ENCODE results near the gene BACH1.

The BACH1 gene

DNA sequence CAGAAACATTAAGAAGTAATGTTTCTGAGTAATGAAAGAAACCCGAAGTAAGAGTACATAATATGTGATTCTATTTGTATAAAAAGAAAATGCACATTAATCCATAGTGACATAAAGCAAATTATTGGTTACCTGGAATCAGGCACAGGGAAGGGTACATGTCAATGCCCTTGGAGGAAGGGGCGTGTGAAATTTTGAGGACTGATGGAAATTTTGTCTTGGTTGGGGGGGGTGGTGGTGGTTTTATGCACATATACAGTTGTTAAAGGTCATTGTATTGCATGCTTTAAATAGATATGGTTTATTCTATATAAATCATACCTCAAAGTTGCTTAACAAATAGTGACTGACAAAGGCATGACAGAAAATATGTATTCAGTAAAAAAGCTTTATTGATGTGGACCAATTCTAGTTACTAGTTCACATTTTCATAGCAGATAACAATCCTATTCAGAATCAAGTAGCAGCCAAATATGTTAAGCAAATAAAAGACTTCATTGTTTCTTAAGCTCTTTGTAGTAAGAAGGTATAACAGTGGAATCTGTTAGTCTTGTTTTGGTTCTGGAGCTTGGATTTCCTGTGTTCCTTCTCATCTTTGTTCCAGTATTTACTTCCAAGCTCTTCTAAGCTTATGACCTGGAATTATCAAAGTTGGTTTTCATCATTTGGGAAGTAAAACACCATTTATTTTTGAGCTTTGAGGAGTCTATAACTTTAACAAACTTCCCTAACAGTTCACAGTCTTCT, 15.1 kb downstream of the BACH1 start:
- DNase-seq: no peak
- H3K27ac Mint-ChIP-seq: no peak overlapping the region
- no peaks in the 10 kb centered on the region for H3K27me3 Mint-ChIP-seq
- H3K36me3 Mint-ChIP-seq: peaks cover 8% of the 10 kb centered on the region
- H3K9me3 Mint-ChIP-seq: no peaks in the 10 kb centered on the region
- CTCF ChIA-PET: no interaction called here
- H3K4me3 Mint-ChIP-seq: no peak overlapping the region
- peaks cover 2% of the 10 kb centered on the region for H3K4me1 Mint-ChIP-seq

DNA sequence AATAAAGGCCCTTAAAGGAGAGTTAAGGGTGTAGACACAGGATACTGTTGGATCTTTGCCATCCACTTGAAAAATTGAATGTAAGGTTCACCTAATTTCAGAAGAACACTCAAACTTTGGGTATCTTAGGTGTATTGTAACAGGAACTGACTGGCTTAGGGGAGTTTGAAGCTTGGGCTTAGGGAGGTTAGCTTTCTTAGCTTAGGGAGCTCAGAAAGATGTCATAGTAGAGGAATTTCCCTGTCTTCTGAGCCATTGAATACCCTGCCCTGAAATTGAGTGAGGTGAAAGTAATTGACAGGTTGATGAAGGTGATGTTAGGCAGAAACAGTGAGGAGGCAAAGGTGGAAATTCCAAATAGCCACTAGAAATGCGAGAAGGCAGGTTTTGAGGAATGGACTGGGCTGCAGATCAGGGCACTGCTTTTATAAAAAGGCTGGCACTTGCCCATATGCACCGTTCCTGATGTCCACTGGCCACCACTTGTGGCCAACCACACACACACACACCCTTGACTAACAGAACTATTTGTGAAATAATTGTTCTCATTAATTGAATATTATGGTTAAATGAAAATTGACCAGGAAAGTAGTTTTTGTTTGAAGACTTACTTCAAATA, 16.5 kb downstream of the BACH1 start:
- Mint-ChIP-seq H3K27ac (no peak overlapping the region), H3K4me1 (no peaks in the 10 kb centered on the region), H3K9me3 (no peaks in the 10 kb centered on the region), H3K27me3 (no peaks in the 10 kb centered on the region), H3K36me3 (peaks cover 8% of the 10 kb centered on the region), H3K4me3 (no peak overlapping the region)
- CTCF ChIA-PET: interaction anchor here (1.0 kb wide), 1 partner anchor 22 kb away, joined by 3 read pairs; no protein-coding TSS in a partner anchor
- DNase-seq: no peak

DNA sequence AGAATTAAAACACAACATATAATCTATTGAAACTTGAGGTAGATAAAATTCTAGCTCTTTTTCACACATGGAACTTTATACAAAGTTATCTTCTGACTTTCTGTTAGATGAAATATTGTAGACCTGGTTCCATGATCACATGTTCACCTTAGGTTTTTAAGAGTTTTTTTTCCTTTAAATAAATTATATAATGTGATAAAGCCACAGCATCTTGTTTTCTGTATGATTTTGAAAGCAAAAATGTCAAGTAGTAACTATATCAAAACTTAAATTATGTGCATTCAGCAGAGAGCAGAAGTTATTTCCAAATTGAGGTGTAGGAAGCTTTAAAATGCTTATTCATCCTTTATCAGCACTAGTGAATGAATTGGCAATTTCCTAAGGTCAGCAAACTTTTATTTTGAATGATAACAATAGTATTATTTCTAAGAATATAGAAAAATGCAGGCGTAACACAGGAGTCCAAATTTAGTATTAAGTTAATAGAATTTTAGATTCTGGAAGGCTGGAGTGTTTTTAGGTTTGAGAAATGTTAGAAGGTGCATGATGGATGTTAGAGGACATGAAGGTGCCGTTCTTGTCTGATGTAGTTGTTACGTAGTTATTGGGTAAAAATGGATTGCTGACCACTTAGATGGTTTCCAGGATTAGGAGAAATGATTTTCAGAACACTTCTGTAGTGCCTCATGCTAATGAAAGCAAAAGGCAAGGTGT, 17.5 kb downstream of the BACH1 start:
- no peak for DNase-seq
- CTCF ChIA-PET: no interaction called here
- H3K9me3 Mint-ChIP-seq: peaks cover 2% of the 10 kb centered on the region
- no peak overlapping the region for H3K27ac Mint-ChIP-seq
- H3K27me3 Mint-ChIP-seq: no peaks in the 10 kb centered on the region
- H3K36me3 Mint-ChIP-seq: peaks cover 10% of the 10 kb centered on the region
- no peaks in the 10 kb centered on the region for H3K4me1 Mint-ChIP-seq
- H3K4me3 Mint-ChIP-seq: no peak overlapping the region

DNA sequence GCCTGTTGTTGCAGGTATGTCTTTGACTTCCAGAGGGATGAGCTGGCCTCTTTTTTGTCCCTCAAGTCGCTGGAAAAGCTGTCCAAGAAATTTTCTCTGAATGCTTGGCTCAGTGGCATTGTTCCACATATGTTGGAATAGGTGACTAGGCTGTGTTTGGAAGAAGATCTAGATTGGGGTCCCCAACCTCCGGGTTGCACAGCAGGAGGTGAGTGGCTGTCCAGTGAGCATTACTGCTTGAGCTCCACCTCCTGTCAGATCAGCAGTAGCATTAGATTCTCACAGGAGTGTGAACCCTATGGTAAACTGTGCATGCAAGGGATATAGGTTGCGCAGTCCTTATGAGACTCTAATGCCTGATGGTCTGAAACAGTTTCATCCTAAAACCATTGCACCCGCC, 18.1 kb downstream of the BACH1 start:
- H3K4me3 Mint-ChIP-seq: no peak overlapping the region
- H3K4me1 Mint-ChIP-seq: no peaks in the 10 kb centered on the region
- DNase-seq: no peak
- no peak overlapping the region for H3K27ac Mint-ChIP-seq
- H3K36me3 Mint-ChIP-seq: peaks cover 14% of the 10 kb centered on the region
- no peaks in the 10 kb centered on the region for H3K27me3 Mint-ChIP-seq
- CTCF ChIA-PET: no interaction called here
- H3K9me3 Mint-ChIP-seq: peaks cover 3% of the 10 kb centered on the region

DNA sequence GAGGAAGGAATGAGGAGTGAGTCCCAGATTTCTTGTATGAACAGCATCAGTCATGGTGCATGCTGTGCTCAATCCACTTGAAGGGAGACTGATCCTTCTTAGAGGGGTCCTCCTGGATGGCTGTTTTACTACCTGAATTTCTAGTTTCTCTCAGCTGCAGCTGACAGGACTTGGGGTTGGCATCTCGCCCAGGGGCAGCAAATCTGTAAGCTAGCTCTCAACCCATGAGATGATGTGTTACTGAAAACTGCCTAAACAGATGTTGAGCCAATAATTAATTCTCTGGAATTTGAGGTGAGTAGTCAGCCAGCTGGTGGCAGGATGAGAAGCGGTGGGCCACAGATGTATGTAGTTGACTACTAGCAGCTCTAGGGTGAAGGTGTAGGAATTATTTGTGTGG, 19.6 kb downstream of the BACH1 start:
- Mint-ChIP-seq H3K27me3 (no peaks in the 10 kb centered on the region), H3K9me3 (peaks cover 3% of the 10 kb centered on the region), H3K4me1 (no peaks in the 10 kb centered on the region), H3K4me3 (no peak overlapping the region), H3K27ac (no peak overlapping the region), H3K36me3 (peaks cover 20% of the 10 kb centered on the region)
- CTCF ChIA-PET: interaction anchor here (1.2 kb wide), 1 partner anchor 9 kb away, joined by 3 read pairs; no protein-coding TSS in a partner anchor
- no peak for DNase-seq

DNA sequence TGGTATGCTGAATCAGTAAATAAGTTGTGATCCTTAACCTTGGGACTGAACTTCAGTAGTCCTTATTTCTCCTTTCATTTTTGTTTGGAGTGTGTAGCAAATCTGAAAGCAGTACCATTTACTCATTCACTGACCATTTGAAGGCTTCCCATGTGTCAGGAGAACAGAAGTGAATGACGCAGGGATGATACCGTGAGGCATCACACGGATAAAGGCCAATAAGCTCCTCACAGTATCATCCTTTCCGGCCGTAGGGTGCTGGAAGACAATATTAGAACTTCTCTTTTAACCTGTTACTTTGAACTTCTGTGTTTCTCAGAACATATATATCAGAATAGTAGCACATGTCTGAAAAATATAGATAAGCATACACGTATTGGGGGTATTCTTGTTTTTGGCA, 21.3 kb downstream of the BACH1 start:
- H3K4me1 Mint-ChIP-seq: no peaks in the 10 kb centered on the region
- H3K9me3 Mint-ChIP-seq: peaks cover 3% of the 10 kb centered on the region
- DNase-seq: no peak
- no peaks in the 10 kb centered on the region for H3K27me3 Mint-ChIP-seq
- no peak overlapping the region for H3K4me3 Mint-ChIP-seq
- H3K27ac Mint-ChIP-seq: no peak overlapping the region
- peaks cover 22% of the 10 kb centered on the region for H3K36me3 Mint-ChIP-seq
- CTCF ChIA-PET: no interaction called here

DNA sequence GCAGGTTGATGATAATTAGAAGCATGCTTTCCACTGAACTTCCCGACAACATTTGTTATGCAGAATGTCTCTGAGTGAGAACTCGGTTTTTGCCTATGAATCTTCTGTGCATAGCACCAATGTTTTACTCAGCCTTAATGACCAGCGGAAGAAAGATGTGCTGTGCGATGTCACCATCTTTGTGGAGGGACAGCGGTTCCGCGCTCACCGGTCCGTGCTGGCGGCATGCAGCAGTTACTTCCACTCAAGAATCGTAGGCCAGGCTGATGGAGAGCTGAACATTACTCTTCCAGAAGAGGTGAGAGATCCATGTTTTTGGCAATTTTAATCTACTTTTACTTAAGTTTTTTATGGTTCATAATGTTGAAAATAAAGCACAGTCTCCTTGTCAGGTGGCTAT, 22.5 kb downstream of the BACH1 start:
- H3K27me3 Mint-ChIP-seq: no peaks in the 10 kb centered on the region
- no peak for DNase-seq
- no peaks in the 10 kb centered on the region for H3K4me1 Mint-ChIP-seq
- no peak overlapping the region for H3K4me3 Mint-ChIP-seq
- no peak overlapping the region for H3K27ac Mint-ChIP-seq
- CTCF ChIA-PET: no interaction called here
- peaks cover 3% of the 10 kb centered on the region for H3K9me3 Mint-ChIP-seq
- H3K36me3 Mint-ChIP-seq: peaks cover 24% of the 10 kb centered on the region

DNA sequence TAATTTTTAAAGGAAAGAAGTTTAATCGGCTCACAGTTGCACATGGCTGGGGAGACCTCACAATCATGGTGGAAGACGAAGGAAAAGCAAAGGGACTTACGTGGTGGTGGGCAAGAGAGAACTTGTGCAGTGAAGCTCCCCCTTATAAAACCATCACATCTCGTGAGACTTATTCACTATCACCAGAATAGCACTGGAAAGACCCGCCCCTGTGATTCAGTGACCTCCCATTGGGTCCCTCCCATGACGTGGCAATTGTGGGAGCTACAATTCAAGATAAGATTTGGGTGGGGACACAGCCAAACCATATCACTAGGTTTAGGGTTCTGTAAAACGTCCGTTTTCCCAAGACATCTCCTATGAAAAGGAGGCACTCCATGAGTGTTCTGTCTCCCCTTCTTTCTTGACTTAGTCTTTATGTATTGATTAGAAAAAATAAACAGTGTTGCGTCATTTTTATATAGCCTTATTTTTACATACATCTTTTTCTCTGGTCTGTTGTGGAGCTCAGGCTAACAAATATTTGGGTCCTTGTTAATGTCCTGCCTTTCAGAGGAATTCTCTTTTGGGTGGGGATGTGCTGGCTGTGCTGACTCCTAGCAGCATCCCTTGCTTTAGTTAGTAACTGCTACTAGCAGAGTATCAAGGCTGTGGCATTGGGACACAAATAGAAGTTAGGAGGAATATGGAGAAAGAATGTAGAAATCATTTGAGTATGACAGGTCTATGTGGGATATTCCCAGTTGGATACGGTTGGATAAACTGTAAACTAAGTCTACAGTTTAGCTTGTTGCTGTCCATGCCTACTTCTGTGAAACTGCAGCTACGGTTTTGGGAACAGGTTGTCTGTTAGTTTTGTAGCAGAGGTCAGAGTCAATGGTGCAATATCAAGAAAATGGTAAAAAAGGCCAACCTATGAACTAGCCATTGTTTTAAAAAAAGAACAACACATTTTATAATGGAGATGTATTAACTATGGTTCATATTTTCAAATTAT, 23.5 kb downstream of the BACH1 start:
- Mint-ChIP-seq H3K27me3 (no peaks in the 10 kb centered on the region), H3K4me3 (no peak overlapping the region), H3K9me3 (peaks cover 3% of the 10 kb centered on the region), H3K36me3 (peaks cover 32% of the 10 kb centered on the region), H3K4me1 (no peaks in the 10 kb centered on the region), H3K27ac (no peak overlapping the region)
- CTCF ChIA-PET: no interaction called here
- DNase-seq: no peak

DNA sequence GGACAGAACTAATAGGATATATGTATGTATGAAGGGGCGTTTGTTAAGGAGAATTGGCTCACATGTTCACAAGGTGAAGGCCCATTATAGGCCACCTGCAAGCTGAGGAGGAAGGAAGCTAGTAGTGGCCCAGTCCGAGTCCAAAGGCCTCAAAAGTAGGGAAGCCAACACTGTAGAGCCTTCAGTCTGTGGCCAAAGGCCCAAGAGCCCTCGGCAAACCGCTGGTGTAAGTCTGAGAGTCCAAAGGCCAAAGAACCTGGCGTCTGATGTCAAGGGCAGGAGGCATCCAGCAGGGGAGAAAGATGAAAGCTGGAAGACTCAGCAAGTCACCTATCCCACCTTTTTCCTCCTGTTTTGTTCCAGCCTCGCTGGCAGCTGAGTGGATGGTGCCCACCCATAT, 24.5 kb downstream of the BACH1 start:
- peaks cover 30% of the 10 kb centered on the region for H3K36me3 Mint-ChIP-seq

DNA sequence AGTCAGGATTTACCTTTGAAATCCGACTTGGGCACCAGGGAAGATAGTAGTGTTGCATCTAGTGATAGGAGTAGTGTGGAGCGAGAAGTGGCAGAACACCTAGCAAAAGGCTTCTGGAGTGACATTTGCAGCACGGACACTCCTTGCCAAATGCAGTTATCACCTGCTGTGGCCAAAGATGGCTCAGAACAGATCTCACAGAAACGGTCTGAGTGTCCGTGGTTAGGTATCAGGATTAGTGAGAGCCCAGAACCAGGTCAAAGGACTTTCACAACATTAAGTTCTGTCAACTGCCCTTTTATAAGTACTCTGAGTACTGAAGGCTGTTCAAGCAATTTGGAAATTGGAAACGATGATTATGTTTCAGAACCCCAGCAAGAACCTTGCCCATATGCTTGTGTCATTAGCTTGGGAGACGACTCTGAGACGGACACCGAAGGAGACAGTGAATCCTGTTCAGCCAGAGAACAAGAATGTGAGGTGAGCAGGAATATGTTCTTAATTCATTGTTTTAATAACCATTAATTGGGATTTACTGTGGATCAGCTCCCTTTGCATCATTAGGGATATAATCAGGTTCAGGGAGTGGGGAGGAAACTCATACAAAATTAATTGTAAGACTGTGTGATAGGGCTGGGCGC, 28.3 kb downstream of the BACH1 start:
- Mint-ChIP-seq H3K27me3 (no peaks in the 10 kb centered on the region), H3K4me3 (no peak overlapping the region), H3K27ac (no peak overlapping the region), H3K4me1 (no peaks in the 10 kb centered on the region), H3K36me3 (peaks cover 31% of the 10 kb centered on the region), H3K9me3 (no peaks in the 10 kb centered on the region)
- CTCF ChIA-PET: no interaction called here
- DNase-seq: no peak

More for the DNA sequence above, 24.5 kb downstream of the BACH1 start:
- no peak overlapping the region for H3K4me3 Mint-ChIP-seq
- no peak overlapping the region for H3K27ac Mint-ChIP-seq
- peaks cover 3% of the 10 kb centered on the region for H3K9me3 Mint-ChIP-seq
- DNase-seq: no peak
- CTCF ChIA-PET: no interaction called here
- H3K4me1 Mint-ChIP-seq: no peaks in the 10 kb centered on the region
- H3K27me3 Mint-ChIP-seq: no peaks in the 10 kb centered on the region

DNA sequence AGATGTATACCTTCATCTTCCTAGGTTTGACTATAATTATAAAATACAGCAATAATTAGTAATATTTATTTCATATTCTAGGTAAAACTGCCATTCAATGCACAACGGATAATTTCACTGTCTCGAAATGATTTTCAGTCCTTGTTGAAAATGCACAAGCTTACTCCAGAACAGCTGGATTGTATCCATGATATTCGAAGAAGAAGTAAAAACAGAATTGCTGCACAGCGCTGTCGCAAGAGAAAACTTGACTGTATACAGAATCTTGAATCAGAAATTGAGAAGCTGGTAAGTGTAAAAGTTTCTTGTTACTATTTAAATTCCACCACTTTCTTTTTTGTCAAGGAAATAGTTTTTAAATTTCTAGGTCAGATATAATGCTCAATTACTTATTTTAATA, 30.7 kb downstream of the BACH1 start:
- DNase-seq: no peak
- Mint-ChIP-seq H3K4me3 (no peak overlapping the region), H3K4me1 (no peaks in the 10 kb centered on the region), H3K27me3 (no peaks in the 10 kb centered on the region), H3K27ac (no peak overlapping the region), H3K9me3 (no peaks in the 10 kb centered on the region), H3K36me3 (peaks cover 25% of the 10 kb centered on the region)
- CTCF ChIA-PET: no interaction called here

DNA sequence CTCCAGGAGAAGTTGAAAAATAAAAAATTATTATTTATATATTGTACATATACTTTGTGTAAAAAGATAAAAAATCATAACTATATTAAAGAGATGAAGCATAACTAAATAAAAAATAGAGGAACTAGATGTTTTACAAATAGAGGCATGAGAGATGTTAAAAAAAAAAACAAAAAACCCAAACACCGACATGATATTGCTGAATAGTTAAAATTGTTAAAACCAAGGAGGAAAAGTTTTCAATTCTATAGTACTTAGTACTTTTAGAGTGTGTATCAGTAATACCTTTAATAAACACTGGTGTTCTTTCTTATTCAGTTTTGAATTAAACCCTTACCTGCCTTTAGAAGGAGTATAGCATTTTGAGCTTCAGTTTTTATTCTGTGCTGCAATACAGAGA, 32.1 kb downstream of the BACH1 start:
- no peak for DNase-seq
- H3K36me3 Mint-ChIP-seq: peaks cover 25% of the 10 kb centered on the region
- no peaks in the 10 kb centered on the region for H3K4me1 Mint-ChIP-seq
- no peaks in the 10 kb centered on the region for H3K27me3 Mint-ChIP-seq
- H3K27ac Mint-ChIP-seq: no peak overlapping the region
- H3K4me3 Mint-ChIP-seq: no peak overlapping the region
- no peaks in the 10 kb centered on the region for H3K9me3 Mint-ChIP-seq
- CTCF ChIA-PET: no interaction called here

DNA sequence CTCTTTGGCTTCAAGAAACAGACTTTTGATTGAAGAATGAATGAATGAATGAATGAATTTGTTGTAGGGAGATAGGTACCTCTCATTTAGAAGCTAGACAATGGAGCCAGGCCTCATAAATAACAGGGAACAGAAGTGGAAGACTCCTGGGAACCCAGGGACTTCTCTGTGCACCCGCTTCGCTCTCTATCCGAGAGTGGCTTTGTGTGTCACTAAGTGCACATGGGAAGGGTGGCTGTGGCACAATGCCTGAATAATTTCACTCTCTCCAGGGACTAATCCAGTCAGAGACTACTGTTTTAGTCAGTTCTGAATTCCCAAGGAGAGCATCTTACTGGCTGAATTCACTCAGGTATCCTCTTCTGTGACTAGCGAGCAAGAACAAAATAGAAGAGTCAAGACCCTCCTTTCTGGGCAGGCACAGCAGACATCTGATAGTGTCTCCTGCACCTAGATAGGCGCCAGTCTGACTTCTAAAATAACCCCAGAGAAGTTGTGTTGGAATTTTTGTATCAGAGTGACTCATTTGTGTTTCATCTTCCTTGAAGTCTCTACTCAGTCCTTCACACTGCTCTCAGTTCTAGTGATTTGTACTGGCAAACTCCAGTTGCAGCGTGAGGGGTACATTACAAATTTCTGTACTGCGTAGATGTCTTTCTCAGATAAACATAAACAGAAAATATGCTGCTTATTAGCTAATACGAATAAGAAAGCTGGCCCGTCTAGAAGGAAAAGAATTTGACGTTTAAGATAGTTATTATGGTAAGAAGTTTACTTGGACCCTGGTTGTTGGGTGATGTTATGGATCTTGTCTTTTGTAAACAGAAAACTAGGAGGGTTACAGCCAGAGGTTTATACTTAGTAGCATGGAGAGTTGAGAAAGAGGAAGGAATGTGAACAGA, 34.0 kb downstream of the BACH1 start:
- DNase-seq: no peak
- Mint-ChIP-seq H3K4me1 (no peaks in the 10 kb centered on the region), H3K27me3 (no peaks in the 10 kb centered on the region), H3K27ac (no peak overlapping the region), H3K9me3 (no peaks in the 10 kb centered on the region), H3K4me3 (no peak overlapping the region), H3K36me3 (peaks cover 12% of the 10 kb centered on the region)
- CTCF ChIA-PET: no interaction called here
